HCEC 1CT (cell line): Measurements from ENCODE around the gene PTPRN2.
"Not testable (repeated sequence)": the region's sequence is repeated elsewhere in the genome, so short reads cannot be mapped to it uniquely, and the experiment has no call there.

Experiments
- DNase-seq: peaks from one replicate; pipeline ENCODE4 v3.0.0-alpha.2; 2017

Gene PTPRN2

GRCh38 chr7:158410720-158411119, 176.9 kb downstream of the PTPRN2 start:
- no peak for DNase-seq

- DNase-seq: no peak
These were observed 177.8 kb downstream of the PTPRN2 start for GRCh38 chr7:158409816-158410330.

DNA sequence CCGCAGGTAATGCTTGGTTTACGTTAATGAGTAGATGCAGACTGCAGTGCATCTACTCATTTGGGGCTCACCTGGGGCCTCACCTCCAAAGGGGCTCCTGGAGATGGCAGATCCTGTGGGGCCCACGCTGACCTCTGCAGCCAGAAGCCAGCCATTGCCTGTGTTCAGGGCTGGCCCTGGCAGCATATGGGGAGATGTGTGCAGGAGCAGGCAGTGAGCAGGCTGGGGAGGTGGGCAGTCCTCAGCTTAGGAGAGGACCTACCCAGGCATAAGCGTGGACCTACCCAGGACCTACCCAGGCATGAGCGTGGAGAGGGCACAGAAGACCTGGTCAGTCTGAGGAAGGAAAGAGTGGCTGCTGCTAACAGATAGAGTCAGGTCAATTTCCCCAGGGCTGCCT, 178.5 kb downstream of the PTPRN2 start:
- DNase-seq: no peak

- DNase-seq: no peak
These were observed 179.2 kb downstream of the PTPRN2 start for GRCh38 chr7:158408318-158408920.

DNA sequence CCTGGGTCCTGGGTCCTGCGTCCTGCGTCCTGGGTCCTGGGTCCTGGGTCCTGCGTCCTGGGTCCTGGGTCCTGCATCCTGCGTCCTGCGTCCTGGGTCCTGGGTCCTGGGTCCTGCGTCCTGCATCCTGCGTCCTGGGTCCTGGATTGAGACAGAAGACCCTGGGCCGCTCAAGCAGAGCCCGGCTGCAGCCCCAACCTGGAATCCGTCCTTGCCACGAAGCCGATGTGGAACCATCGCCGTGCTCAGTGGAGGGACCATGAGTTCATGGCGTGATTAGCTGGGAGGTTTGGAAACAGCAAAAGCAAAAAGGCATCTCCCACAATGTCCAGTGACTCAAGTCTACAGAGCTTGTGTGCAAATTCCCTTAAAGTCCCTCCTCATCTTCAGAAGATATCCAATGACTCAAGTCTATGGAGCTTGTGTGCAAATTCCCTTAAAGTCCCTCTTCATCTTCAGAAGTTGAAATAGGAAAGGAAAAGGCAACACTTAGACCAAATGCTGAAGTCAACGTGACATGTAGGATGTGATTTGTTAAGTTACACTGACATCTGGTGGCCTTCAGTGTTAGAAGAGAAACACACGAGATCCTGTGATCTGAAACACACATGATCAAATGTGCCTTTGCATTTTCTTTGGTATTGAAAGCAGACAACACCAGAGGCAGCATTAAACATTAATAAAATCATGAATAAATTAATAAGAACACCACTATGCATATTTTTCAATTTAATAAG, 179.9 kb downstream of the PTPRN2 start:
- peak; percentile 2 for DNase-seq

DNA sequence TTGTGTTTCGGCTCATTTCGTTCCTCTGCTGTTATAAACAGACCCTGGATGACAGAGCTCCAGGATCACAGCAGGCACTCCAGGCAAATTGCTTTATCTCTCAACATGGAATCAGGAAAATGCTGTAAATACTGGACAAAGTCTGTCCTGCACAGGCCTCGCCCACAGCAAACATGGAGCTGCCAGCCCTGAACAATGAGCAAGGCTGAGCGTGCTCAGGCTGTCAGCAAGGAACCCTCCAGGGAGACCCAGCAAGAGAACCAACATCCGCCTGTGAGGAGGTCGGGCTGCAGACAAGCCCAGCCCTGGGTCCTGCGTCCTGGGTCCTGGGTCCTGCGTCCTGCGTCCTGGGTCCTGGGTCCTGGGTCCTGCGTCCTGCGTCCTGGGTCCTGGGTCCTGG, 180.8 kb downstream of the PTPRN2 start:
- no peak for DNase-seq

- no peak for DNase-seq
These were observed 181.3 kb downstream of the PTPRN2 start for GRCh38 chr7:158406364-158406763.

DNA sequence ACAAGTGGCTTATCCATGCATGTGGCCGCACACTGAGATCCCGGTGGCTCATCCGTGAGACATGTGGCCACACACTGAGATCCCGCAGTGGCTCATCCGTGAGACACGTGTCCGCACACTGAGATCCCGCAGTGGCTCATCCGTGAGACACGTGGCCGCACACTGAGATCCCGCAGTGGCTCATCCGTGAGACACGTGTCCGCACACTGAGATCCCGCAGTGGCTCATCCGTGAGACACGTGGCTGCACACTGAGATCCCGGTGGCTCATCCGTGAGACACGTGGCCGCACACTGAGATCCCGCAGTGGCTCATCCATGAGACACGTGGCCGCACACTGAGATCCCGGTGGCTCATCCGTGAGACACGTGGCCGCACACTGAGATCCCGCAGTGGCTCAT, 181.9 kb downstream of the PTPRN2 start:
- DNase-seq: not testable (repeated sequence)

DNA sequence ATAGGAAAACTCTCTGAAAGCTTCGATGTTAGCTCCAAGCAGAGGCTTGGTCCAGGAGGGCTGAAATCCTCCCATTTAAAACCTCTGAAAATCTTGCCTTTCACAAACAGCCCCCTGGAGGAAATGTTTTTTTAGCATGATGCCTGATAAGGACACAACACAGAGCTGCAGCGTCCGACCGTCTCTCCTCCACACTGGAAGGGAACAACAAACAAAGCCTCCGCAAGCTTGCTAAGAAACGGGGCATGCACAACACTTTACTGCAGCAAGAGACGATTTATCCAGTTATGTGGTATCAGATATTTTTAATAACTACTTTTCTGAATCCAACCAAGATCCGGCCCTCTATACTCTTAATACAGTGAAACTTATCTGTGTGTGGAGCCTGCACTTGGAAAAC, 182.3 kb downstream of the PTPRN2 start:
- DNase-seq: no peak

- no peak for DNase-seq
These were observed 183.4 kb downstream of the PTPRN2 start for GRCh38 chr7:158404031-158404761.

GRCh38 chr7:158403013-158403821, 184.4 kb downstream of the PTPRN2 start:
- no peak for DNase-seq

GRCh38 chr7:158402471-158402870, 185.2 kb downstream of the PTPRN2 start:
- no peak for DNase-seq

DNA sequence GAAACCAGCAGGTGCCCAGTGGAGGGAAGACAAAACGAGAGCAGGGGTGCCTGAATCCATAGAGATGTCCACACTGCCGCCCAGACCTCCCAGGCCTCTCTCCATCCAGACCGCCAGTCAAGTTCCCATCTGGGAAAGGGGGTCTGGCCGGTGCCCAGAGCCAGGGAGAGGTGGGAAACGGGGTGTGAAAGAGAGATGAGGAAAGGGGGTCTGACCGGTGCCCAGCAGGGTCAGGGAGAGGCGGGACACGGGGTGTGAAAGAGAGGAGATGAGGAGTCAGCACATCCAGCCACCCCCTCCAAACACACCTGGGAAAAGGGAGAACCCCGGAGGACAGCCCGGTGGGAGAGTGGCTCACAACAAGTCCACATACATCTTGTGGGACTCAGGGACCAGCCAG, 185.8 kb downstream of the PTPRN2 start:
- no peak for DNase-seq

GRCh38 chr7:158401295-158401694, 186.3 kb downstream of the PTPRN2 start:
- DNase-seq: no peak

- no peak for DNase-seq
These were observed 186.9 kb downstream of the PTPRN2 start for GRCh38 chr7:158400601-158401225.

DNA sequence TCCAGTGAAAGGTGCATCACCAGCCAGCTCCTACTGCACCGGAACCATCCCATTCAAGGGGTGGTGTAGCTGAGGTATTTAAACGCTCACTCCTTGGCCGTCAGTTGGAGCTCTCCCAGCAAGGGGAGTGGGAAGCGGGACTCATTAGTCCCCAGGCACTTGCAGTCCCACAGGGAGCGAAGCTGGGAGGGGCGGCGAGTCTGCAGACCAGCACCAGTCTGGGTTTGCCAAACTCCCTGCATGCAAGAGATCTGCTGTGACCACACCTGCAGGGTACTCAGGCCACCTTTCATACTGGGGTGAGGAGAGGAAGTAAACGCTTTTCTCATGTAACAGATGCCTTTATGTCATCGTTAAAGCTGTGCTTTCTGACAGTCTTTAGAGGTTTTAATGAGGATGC, 187.9 kb downstream of the PTPRN2 start:
- DNase-seq: no peak

- DNase-seq: no peak
These were observed 188.9 kb downstream of the PTPRN2 start for GRCh38 chr7:158398750-158399149.

GRCh38 chr7:158397885-158398284, 189.7 kb downstream of the PTPRN2 start:
- no peak for DNase-seq

DNA sequence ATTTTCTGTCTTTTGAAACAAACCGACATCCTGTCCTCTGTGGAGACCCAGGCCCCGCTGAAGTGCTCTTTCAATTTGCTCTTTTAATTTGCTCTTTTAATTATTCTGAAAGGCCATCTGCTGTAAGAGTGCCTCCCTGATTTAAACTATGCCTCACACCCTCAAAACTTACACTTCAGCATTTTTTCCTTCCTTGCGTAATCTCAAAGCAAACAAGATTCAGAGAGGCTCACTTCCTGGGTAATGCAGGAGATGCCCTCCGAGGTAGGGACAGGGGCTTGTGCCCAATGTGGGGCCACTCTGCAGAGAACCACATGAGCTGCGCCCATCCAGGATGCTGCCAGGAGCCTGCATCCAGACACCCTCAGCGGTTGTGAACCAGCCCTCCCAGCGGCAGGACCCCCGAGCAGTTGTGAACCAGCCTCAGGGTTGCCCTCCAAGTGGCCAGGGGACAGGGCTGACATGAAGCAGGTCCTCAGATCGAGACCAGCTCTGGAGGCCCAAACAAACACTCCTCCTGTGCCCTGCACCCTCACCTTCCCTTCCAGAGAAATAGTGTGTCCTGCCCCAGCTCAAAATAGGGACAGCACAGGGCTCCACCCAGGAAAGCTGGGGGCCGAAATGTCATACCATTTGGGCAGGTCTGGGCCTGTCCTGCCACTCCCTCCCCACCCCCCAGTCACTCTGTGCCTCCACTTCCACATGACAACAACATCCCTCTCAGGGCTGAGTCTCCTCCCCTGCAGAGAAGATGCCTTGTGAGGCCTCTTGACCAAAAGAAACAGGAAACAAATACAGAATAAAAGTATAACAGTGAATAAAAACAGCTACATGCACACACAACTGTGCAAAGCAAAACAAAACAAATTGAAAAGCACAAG, 190.4 kb downstream of the PTPRN2 start:
- DNase-seq: no peak

DNA sequence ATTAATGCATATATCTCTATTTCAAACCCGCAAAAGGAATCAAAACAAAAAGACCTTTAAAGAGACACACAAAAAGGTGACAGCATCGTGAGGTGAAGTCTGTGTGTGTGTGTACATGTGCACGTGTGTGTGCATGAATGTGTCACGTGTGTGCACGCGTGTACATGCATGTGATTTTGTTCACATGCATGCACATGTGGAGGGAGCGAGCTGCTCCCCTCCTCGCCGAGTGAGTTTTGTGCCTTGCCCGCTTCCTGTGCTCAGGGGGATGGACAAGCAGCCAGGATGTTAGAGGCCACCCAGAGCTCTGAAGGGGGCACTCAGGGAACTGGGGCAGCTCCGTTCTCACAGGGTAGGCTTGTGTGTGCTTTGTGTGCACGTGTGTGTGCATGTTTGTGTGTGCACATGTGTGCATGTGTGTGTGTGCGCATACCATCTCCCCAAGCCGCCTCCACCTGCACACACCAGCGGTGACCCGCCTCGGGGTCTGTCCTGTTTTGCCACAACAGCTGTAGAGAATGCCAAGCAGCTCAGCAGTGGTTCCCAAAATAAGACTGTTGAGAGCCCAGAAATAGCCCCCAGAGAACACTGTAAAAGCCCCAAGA, 191.2 kb downstream of the PTPRN2 start:
- no peak for DNase-seq

DNA sequence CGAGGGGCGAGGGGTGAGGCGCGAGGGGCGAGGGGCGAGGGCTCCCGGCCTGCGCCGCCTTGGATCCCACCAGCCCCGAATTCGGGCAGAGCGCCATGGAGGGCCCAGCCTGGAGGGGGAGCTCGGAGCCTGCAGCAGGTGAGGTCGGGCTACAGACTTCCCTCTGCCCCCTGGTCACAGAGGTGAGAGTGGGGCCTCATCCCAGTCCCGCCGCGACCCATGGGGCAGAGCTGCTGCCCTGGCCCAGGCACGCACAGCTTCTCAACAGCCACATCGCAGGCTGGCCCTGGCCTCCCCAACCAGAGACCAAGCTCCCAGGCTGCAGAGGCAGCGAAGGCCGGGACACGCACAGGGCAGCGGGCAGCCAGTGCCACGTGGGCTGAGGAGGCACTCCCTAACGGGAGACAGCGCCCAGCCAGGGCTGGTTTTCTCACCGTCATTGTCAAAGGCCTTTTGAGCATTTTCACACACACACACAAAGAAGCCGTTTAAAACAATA, 191.8 kb downstream of the PTPRN2 start:
- no peak for DNase-seq
